GM12875 (cell line): ENCODE data around the gene MAML2.

Experiments used
- H3K4me3 ChIP-seq: one replicate; pipeline ENCODE4 v1.5.1; 2011; ENCODE audit warnings: low read depth, low read length, control low read depth
- TF ChIP-seq, protein P1 (sequence below): IDR thresholded peaks from 2 replicates; pipeline ENCODE4 v1.5.1; 2011; ENCODE audit warnings: low read depth, mild to moderate bottlenecking, control low read depth, inconsistent platforms, low read length, moderate library complexity, borderline replicate concordance; ENCODE audit not compliant: insufficient read depth

Gene MAML2

DNA sequence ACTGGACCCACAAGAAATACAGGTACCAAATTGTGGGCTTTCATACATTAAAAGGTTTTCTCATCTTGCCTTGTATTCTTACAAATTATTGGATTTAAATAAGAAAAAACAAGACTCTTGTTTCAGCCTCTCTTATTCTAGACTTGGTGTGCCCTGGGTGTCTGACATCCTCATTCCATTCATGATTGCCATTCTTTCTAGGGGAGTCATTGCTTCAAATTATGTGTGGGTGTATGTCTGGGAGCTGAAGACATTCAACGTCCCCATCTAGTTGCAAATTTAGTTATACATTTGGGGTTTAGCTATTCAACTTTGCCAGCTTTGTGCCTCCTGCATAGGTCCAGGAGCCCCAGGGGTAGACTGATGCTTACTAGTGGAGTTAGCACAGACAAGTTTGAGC lies 18.1 kb downstream of the MAML2 start:
- TF ChIP-seq, protein P1, sequence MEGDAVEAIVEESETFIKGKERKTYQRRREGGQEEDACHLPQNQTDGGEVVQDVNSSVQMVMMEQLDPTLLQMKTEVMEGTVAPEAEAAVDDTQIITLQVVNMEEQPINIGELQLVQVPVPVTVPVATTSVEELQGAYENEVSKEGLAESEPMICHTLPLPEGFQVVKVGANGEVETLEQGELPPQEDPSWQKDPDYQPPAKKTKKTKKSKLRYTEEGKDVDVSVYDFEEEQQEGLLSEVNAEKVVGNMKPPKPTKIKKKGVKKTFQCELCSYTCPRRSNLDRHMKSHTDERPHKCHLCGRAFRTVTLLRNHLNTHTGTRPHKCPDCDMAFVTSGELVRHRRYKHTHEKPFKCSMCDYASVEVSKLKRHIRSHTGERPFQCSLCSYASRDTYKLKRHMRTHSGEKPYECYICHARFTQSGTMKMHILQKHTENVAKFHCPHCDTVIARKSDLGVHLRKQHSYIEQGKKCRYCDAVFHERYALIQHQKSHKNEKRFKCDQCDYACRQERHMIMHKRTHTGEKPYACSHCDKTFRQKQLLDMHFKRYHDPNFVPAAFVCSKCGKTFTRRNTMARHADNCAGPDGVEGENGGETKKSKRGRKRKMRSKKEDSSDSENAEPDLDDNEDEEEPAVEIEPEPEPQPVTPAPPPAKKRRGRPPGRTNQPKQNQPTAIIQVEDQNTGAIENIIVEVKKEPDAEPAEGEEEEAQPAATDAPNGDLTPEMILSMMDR: no peak

GRCh38 chr11:96323642-96323985 lies 19.4 kb downstream of the MAML2 start:
- H3K4me3 ChIP-seq: no peak overlapping the region
- TF ChIP-seq, protein P1: no peak

More for the DNA sequence above, 18.1 kb downstream of the MAML2 start:
- no peak overlapping the region for H3K4me3 ChIP-seq

DNA sequence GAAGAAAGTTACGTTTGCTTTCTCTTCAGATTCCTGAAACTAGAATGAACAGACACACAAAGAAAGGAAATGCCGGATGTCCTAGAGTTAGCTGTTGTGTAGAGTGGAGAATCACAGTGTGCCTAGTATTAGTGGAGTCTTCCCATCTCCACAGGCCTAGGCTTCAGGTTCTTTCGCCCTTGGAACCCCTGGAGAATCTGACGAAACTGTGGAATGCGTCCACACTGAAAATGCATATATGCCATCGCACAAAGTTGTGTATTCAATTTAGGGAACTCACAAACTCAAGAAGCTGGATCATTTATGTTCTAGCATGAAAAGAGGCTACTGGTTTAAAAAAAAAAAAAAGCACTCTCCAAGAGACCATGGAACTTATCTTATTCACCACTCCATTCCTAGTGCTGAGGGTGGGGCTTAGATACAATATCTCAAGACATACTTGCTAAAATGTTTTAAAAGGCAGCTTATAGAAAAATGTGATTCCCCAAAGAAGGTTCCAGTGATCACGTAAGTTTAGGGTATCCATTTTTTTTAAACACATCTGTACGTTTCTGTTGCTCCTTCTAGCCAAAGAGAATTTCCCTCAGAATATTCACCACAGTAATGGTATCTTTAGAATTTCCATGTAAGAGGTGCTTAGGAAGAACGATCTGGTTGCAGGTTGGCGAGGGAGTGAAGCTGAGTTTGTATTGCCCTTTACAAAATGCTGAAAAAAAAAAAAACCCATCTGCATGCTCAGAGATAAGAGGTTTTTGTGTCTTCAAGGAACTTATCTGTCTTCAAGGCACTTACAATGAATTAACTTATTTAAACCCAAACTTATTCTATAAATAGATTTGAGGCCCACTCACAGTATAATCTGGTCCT lies 20.0 kb downstream of the MAML2 start:
- TF ChIP-seq, protein P1: no peak
- no peak overlapping the region for H3K4me3 ChIP-seq

DNA sequence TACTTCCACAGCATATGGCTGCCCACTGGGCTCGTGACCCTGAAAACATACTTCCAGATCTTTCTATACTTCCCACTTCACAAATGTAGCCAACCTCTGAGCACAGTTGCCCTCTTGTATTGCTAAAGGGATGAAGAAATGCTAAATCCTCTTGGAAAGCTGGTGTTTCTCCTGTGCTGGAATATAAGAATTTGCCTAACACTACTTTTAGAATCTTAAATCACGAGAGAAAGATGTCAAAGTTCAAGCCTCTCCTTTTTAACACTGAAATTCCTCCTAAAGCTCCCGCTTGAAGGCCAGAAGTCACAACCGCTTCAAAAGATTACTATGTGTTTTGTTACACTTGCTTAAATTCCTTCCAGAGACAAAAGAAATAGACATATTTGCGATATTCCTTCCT lies 21.9 kb downstream of the MAML2 start:
- no peak overlapping the region for H3K4me3 ChIP-seq
- TF ChIP-seq, protein P1: no peak

DNA sequence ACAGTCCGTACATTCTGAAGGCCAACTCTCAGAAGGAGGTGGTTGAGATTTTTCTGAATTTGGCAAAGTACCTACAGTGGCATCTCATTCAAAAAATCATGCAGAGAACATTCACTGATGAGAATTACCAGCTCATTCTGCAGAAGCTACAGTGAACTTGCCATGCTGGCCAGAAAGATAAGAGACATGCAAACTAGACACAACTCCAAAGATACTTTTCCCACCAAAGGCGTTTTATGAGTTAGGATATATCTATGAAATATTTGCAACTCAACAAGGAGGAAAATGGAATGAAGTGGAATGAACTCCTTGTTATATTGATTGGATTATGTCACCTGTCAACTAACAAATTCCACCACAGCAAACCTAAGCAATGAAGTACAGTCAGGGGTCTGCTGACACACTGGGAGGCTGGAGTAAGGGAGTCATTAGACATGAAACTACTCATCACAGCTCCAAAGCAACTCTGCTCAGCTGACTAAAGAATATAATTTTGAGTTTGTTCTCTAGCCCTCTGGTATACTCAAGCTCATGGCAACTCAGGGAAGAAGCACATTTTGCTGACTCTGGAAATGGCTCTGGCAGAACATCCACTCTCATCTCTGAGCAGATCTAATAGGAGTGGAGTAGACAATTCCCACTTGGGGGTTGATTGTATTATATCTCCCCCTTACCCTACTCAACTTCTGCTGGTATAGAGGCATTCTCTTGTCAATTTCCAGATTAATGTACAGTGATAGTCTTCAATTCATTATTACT lies 22.9 kb downstream of the MAML2 start:
- TF ChIP-seq, protein P1: no peak
- no peak overlapping the region for H3K4me3 ChIP-seq

DNA sequence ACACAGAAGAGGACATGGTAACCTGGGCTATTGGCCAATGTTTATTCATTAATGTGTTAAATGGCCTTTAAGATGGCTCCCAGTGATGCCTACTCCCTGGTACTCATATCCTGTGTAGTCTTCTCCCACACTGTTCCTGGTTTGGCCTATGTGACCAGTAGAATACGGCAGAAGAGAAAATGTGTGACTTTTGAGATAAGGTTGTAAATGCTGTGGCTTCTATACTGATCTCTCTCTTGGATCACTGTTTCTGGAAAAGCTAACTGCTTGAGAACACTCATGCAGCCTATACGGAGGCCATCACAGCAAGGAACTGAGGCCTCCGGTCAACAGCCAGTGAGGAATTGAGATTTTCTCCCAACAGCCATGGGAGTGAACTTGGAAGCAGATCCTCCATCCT lies 24.1 kb downstream of the MAML2 start:
- TF ChIP-seq, protein P1: no peak
- H3K4me3 ChIP-seq: no peak overlapping the region
